HCT116 (cell line): Measurements from ENCODE around the gene IFNL2.

Source experiments
- CTCF ChIP-seq, 3 experiments: fragments of 200-600 bp in 1 of 3; sonication (generic) in 1 of 3; IDR thresholded peaks in 2 of 3; conservative IDR thresholded peaks in 1 of 3; 2 replicates each; pipeline ENCODE4 v1.5.1; 2012 to 2017; ENCODE audit warnings: low read depth in 2 of 3, low read length in 2 of 3, antibody characterized with exemption in 1 of 3, borderline replicate concordance in 1 of 3, control low read depth in 1 of 3, mild to moderate bottlenecking in 1 of 3, mixed read lengths in 1 of 3, mixed run types in 1 of 3, moderate library complexity in 1 of 3; ENCODE audit not compliant: insufficient read depth in 1 of 3
- EZH2 ChIP-seq: fragments of 200-600 bp; sonication (generic); IDR thresholded peaks from 2 replicates; pipeline ENCODE4 v1.6.1; 2017; ENCODE audit warnings: antibody characterized with exemption, mixed run types
- EZH2phosphoT487 ChIP-seq: fragments of 200-600 bp; IDR thresholded peaks from 2 replicates; pipeline ENCODE4 v1.6.1; 2018; ENCODE audit warnings: antibody characterized with exemption, borderline replicate concordance
- MAX ChIP-seq: IDR thresholded peaks from 2 replicates; pipeline ENCODE4 v1.6.1; 2012
- POLR2A ChIP-seq: IDR thresholded peaks from 2 replicates; pipeline ENCODE4 v1.7.0; 2011; ENCODE audit warnings: borderline replicate concordance; ENCODE audit not compliant: insufficient read depth, insufficient read length; ENCODE audit errors: extremely low read depth
- POLR2AphosphoS5 ChIP-seq: IDR thresholded peaks from 2 replicates; pipeline ENCODE4 v1.6.1; 2011; ENCODE audit warnings: mild to moderate bottlenecking, low read depth, low read length, moderate library complexity
- RAD21 ChIP-seq: IDR thresholded peaks from 2 replicates; pipeline ENCODE4 v1.6.1; 2012; ENCODE audit warnings: low read depth, mild to moderate bottlenecking
- REST ChIP-seq: IDR thresholded peaks from 2 replicates; pipeline ENCODE4 v1.6.1; 2012; ENCODE audit warnings: low read depth
- SIN3A ChIP-seq: IDR thresholded peaks from 2 replicates; pipeline ENCODE4 v1.6.1; 2012; ENCODE audit warnings: low read depth
- SP1 ChIP-seq: IDR thresholded peaks from 2 replicates; pipeline ENCODE4 v1.6.1; 2012; ENCODE audit warnings: low read depth
- SRF ChIP-seq: IDR thresholded peaks from 2 replicates; pipeline ENCODE4 v1.6.1; 2012; ENCODE audit warnings: low read depth
- YY1 ChIP-seq: IDR thresholded peaks from 2 replicates; pipeline ENCODE4 v1.6.1; 2011; ENCODE audit warnings: low read length, low read depth, moderate library complexity, mild to moderate bottlenecking; ENCODE audit not compliant: insufficient replicate concordance; ENCODE audit errors: extremely low read depth

DNA sequence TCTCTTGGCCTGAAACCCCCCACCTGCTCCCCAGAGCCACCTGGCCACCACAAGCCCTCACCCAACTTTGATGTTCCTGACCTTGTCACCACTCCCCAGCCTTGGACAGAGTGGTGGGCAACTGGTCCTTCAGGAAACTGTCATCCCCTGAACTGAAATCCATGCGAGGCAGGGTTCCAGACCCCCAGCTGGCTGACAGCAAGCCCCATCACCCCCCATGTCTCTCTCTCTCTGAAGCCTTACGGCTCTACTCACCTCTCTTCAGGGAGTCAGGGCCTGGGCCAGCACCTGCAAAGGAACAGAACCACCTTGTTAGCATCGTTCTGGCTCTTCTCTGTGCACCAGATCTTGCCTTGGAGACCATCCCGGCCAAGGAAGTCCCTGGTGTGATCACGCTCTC is 49.9 kb downstream of the IFNL2 start:
- no peak for TF ChIP-seq POLR2AphosphoS5
- no peak for TF ChIP-seq POLR2A
- no peak for TF ChIP-seq RAD21
- no peak for TF ChIP-seq CTCF (IDR thresholded peaks at IDR 0.05 in 2 of 3, conservative IDR thresholded peaks at IDR 0.05 in 1 of 3; ENCODE audit: borderline replicate concordance in 1 of 3, insufficient read depth in 1 of 3, low read depth in 2 of 3, low read length in 2 of 3)
- TF ChIP-seq REST = no peak
- TF ChIP-seq EZH2 = no peak
- no peak for TF ChIP-seq YY1
- TF ChIP-seq SIN3A = no peak
- TF ChIP-seq SP1 = no peak
- no peak for TF ChIP-seq EZH2phosphoT487
- no peak for TF ChIP-seq SRF
- no peak for TF ChIP-seq MAX
